AG09319 (cell line): ENCODE data around the gene KNOP1.

Experiments used
- DNase-seq: peaks from one replicate; pipeline ENCODE4 v3.0.0-alpha.2; 2010; ENCODE audit warnings: low read depth; ENCODE audit errors: extremely low read depth
- CTCF ChIP-seq: IDR thresholded peaks from 2 replicates; pipeline ENCODE4 v1.5.1; 2011; ENCODE audit warnings: low read depth, mild to moderate bottlenecking, inconsistent platforms, low read length, moderate library complexity

Gene KNOP1

GRCh38 chr16:19710191-19710908 lies 7.7 kb downstream of the KNOP1 start:
- DNase-seq: no peak
- TF ChIP-seq CTCF: no peak

- TF ChIP-seq CTCF: no peak
- DNase-seq: no peak
These were observed 8.5 kb downstream of the KNOP1 start for GRCh38 chr16:19709381-19710136.

- TF ChIP-seq CTCF: no peak
These were observed 9.5 kb downstream of the KNOP1 start for GRCh38 chr16:19708296-19709205.

GRCh38 chr16:19707569-19708295 lies 10.3 kb downstream of the KNOP1 start:
- TF ChIP-seq CTCF: no peak
- DNase-seq: no peak

More at GRCh38 chr16:19708296-19709205, 9.5 kb downstream of the KNOP1 start:
- no peak for DNase-seq

GRCh38 chr16:19706846-19707245 lies 11.2 kb downstream of the KNOP1 start:
- no peak for DNase-seq
- TF ChIP-seq CTCF: no peak

GRCh38 chr16:19705843-19706242 lies 12.2 kb downstream of the KNOP1 start:
- no peak for TF ChIP-seq CTCF

More at GRCh38 chr16:19705843-19706242, 12.2 kb downstream of the KNOP1 start:
- DNase-seq: no peak
